Ureter (tissue), 1 donor: Measurements from ENCODE around the gene B4GALT3. TPM values are rescaled to one million over a fixed set of nuclear protein-coding genes. Genes with fewer than 3 reads are reported as not detected.

ENCODE experiments used
- DNase-seq: peaks from one replicate; pipeline ENCODE4 v3.0.0-alpha.2; 2020; ENCODE audit warnings: low spot score
- total RNA-seq: library from RNA; stranded (reverse); gene quantifications from one replicate; pipeline ENCODE4 v1.2.4, GENCODE V29; 2023
- donor health status: DM: yes; HTN: yes; CAD: no.

Gene B4GALT3
- total RNA-seq, 1 donor from 2014 or later = 26.6 TPM

DNA sequence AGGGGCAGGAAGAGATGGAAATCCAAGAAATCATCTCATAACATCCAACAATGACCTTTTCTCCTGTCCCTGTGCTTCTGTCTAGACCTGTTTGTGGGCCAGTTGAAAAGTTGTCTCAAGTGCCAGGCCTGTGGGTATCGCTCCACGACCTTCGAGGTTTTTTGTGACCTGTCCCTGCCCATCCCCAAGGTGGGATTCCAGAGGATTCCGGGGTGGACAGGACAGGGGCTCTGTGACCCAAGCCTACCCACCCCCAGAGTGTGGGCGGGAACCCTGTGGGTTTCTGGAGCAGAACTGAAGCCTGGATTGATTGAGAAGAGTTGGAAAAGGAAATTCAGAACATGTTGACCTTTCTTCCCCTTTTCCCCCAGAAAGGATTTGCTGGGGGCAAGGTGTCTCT is 13.5 kb downstream of the B4GALT3 start:
- no peak for DNase-seq

DNA sequence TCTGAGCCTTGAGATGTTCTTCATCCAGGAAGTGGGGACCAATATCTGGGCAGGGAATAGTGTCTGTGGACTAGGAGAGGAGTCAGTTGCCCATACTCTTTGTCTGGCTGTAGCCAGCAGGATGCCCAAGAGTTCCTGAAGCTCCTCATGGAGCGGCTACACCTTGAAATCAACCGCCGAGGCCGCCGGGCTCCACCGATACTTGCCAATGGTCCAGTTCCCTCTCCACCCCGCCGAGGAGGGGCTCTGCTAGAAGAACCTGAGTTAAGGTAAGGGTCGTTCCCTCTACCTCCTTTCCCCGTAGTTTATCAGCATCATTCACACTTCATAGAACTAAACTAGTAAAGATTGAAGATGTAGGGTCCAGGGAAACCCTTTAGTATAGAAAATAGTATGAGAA is 14.5 kb downstream of the B4GALT3 start:
- no peak for DNase-seq

DNA sequence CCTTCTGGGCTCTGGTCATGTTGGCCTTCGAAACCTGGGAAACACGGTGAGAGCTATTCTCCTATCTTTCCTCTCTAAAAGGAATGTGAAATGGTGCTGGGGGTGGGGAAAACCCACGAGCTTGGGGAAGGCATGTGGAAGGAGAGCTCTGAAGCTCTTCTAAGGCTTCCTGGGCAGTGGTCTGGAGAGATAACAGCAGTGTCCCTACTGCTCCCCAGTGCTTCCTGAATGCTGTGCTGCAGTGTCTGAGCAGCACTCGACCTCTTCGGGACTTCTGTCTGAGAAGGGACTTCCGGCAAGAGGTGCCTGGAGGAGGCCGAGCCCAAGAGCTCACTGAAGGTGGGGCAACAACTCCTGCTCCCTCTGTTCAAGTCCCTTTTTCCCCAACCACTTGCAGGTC is 15.3 kb downstream of the B4GALT3 start:
- DNase-seq = no peak

DNA sequence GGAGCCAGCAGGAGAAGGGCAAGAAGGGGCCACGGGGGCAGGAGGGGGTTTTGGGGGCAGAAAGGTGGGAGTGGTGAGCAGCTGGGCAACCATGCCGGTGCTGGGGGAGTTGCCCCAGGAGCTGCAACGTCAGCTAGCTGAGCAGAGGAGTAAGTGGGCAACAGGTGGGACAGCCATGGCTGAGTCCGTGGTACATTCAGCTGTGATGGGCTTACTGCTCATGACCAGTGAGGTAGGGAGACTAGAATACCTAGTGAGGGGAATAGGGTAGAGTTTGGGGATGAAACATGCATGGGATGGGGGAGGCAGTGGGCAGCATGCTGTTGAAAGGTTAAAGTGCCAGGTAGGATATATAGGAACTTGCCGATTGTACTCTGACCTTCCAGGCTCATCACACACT is 15.7 kb downstream of the B4GALT3 start:
- DNase-seq = no peak

DNA sequence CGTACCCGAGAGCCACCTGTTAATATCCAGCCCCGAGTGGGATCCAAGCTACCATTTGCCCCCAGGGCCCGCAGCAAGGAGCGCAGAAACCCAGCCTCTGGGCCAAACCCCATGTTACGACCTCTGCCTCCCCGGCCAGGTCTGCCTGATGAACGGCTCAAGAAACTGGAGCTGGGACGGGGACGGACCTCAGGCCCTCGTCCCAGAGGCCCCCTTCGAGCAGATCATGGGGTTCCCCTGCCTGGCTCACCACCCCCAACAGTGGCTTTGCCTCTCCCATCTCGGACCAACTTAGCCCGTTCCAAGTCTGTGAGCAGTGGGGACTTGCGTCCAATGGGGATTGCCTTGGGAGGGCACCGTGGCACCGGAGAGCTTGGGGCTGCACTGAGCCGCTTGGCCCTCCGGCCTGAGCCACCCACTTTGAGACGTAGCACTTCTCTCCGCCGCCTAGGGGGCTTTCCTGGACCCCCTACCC is 16.6 kb downstream of the B4GALT3 start:
- no peak for DNase-seq

DNA sequence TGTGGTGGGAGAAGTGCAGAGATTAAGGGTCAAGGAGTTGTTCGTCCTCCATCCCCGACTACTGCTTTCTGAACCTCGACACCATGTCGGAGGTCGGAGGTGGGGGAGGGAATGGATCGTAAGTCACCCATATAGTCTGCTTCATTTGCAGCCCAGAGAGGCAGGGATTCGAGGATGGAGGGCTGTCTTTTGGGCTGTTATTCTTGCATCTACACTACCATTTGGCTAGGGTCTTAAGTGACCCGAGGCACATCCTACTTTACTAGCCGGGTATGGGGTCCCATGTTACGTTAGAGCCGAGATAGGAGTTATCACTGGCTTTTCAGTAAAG is 17.4 kb downstream of the B4GALT3 start:
- DNase-seq = no peak

DNA sequence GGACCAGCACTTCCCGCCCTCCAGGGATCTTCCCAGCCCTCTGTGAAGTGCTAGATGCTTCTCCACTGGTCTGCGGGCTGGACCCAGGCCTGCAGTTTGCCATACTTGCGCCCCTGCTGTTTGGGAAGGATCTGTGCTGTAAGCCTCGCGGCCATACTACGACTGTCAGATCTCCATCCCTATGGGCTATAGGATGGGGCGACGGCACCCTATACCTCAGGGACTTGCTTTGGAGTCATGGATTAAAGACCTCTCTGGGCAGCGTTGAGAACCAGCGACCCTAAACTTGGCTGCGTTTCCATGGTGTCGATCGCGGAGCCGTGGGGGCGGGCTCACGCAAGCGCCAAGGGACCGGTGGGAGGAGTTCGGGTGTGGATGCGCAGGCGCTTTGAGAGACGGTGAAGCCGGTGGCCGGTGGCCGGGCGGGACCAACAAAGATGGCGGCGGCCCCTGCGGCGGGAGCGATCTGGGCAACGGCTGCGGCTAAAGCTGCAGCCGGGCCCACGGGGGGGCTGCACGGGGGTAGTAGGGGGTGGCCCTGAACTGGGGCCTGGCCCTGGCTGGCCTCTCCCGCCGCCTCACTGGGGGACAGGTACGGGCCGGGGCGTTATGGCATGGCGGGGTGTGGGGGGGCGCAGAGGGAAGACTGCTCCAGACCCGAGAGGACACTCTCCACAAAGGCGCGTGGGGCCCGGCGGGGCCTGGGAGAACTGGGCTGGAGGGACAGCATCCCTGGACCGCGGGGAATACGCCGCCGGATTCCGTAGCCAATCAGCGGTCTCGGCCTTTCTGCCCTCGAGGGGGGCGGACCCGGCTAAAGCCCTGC is 18.0 kb downstream of the B4GALT3 start, which contains the start of gene USP21:
Gene USP21 (plus strand): TSS at position 414 of the 826 bp plus-strand sequence. CDS start 1,141 bp downstream, outside the sequence.
- DNase-seq = peak; percentile 95

DNA sequence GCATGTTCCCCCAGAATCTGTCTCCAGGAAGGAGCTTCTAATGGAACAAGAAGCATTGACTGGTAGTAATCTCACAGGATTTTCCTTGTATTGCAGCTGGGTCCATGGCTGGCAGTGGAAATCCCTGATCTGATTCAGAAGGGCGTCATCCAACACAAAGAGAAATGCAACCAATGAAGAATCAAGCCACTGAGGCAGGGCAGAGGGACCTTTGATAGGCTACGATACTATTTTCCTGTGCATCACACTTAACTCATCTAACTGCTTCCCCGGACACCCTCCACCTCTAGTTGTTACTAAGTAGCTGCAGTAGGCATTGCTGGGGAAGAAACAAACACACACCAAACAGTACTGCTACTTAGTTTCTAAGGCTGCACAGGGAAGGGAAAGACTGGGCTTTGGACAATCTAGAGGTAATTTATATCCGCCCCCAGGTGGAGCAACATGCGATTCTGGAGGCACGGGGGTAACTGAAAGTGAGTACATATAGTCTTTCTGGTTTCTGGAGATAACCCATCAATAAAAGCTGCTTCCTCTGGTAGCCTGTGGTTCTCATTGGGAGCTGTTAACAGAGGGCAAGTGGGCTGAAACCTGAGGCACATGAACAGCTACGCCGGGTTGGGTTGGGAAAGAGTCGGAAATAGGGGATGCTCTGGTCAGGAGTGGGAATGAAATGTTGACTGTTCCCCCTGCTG is 18.8 kb downstream of the B4GALT3 start:
- DNase-seq = no peak

DNA sequence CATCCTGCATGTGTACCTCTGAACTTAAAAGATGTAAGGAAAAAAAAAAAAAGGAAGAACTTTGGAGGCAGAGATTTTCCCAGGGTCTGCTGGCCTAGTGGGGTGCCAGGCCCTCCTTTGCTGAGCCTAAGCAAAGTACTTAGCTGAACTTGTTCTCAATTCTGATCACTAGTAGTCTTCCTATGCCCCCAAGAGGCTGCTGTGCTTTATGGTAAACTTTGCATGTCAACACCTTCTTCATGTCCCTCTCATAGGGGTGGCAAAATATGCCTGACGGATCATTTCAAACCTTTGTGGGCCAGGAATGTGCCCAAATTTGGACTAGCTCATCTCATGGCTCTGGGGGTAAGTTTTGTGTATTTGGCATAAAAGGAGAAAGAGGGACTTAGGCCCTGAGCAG is 19.4 kb downstream of the B4GALT3 start:
- no peak for DNase-seq

DNA sequence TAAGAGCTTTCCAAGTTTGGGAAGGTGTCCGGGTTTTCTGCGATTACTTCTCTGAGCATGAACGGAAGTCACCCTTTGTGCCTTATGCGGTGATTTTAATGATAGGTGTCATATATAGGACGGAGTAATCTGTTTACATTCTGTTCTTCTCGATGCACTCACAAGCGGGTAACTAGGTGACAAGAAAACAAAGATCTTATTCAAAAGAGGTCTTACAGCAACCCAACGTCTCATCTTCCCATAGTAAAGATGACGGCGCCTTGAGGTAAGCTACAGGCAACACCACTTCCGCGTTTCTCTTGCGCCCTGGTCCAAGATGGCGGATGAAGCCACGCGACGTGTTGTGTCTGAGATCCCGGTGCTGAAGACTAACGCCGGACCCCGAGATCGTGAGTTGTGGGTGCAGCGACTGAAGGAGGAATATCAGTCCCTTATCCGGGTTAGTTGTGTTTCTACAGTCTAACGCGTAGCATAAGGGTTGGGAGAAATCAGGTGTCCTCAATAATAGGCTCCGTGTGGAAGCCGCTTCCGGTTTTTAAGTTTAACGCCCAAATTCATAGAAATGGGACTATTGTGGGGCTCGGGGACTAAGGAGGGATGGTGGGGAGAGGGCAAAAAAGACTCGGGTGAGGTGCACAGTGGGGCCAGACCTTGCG is 23.5 kb downstream of the B4GALT3 start, which contains the start of gene UFC1:
Gene UFC1 (plus strand): TSS at position 297 of the 656 bp plus-strand sequence. CDS start 20 bp downstream, at position 317.
- DNase-seq = peak; percentile 84

DNA sequence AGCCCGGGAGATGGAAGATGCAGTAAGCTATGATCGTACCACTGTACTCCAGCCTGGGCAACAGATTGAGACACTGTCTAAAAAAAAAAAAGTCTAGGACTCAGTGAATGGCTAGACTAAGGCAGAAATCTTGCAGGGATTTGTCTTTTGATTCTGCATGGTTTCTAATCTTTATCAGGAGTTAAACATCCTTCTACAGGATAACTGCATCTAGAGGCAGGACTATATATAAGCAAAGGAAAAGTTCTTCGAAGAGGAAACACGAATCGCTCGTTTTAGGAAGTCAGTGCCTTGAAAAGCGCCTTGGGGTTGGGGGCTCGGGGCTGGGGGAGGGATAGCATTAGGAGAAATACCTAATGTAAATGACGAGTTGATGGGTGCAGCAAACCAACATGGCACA is 24.1 kb downstream of the B4GALT3 start:
- no peak for DNase-seq

DNA sequence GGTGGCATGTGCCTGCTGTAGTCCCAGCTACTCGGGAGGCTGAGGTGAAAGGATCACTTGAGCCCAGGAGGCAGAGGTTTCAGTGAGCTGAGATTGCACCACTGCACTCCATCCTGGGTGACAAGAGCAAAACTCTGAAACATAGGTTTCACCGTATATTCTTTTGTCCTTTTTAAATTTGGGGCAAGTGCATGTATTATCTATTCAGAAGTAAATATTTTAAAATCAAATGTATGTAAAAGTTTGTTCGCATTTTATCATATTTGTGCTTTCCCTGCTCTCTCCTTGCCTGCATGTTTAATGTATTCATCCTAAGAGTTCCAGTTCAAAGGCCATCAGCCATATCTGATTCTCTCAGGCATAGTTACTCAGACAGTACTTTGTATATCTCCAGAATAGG is 31.5 kb downstream of the B4GALT3 start:
- no peak for DNase-seq

DNA sequence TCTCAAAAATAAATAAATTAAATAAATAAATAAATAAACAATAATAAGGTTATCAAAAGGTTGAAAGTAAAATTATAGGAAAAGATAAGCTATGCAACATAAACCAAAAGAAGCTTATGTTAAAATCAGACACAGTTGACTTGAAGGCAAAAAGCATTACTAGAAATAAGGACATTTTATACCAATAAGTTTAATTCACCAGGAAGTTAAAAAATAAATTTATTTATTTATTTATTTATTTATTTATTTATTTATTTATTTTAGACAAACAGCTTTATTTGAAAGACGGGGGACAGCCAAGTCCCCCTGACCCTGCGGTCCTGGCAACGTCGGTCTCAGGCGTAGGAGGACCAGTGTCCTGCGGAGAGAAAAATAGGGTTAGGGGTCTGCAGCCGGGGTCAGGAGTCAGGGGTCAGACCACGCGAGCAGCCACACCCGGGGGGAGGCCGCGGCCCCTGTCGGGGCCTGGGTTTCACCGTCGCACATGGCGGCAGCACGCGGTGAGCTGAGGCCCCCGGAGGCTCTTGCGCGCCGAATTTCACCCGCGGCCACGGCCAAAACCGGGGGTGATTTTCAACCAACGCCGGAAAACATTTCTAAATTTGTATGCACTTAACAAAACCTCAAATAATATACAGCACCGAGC is 36.4 kb downstream of the B4GALT3 start:
- no peak for DNase-seq

DNA sequence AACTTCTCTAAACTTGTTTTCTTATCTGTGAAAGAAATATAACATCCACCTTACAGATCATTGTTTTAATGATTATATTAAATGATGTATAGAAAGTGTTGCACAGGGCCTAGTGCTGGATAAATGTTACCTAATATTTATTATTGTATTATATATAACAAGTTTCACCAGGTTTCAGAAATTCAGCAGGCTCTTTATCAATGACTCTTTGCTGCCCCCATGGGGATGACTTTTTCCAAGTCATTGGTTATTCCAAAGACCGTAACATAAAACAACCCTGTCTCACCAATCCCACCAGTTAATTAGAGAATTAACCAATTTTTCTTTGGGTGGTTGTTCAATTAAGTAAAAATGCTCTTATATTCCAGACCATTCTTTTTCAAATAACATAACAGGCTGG is 37.5 kb downstream of the B4GALT3 start:
- no peak for DNase-seq

DNA sequence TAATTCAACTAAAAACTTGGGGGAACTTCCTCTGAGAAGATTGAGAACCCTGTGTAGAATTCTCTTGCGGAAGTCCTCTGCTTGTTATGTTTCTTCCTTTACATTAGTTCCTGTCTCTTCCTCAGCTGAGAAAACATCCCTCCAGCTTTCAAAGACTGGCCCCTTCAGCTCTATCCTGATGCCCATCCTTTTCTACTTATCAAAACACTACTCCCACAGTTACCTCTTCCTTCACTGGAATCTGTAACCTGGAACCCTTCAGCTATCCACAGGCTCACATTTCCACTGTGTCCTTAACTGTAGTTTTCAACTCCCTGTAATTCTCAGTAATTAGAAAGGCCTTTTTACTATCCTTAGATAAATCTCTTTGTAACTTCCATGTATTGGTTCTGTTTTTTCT is 38.9 kb downstream of the B4GALT3 start:
- DNase-seq = no peak

DNA sequence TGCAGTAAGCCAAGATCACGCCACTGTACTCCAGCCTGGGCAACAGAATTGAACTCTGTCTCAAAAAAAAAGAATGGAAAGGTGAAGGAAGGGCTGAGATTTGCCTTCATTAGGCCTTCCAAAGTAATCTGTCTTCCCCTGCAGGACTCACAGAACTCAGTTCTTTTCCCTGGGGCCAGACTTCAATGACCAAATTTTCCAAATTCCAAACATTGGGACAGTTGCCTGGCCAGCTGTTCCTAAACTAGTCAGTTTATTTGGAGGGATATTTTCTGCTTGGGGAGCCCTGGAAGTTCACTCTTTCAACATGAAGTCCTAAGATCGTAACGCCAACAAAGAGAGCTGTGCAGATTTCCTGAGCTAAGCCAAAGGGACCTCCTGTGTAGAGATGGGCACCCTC is 39.4 kb downstream of the B4GALT3 start:
- DNase-seq = no peak

DNA sequence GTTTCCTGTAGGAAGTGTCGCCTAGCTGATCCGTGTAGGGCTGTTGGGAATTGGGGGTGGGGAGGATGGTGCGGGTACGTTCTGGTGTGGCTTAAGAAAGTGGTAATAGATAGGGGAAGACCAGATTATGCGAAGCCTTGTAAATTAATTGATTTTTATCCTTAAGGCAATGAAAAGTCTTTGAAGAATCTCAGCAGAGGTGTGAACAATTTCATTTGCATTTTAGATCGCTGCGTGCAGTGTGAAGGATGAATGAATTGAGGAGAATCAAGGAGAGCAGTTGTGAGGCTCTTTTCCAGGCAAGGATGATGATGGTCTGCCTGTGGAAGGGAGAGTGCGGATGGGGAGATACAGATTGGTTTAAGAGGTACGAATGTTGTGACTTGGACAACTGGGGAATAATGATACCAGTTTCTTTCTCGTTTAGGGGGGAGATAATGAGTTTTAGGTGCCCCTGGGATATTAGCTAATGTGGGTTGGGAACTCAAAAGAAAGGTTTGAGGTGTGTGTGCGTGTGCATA is 44.0 kb downstream of the B4GALT3 start:
- DNase-seq = no peak

DNA sequence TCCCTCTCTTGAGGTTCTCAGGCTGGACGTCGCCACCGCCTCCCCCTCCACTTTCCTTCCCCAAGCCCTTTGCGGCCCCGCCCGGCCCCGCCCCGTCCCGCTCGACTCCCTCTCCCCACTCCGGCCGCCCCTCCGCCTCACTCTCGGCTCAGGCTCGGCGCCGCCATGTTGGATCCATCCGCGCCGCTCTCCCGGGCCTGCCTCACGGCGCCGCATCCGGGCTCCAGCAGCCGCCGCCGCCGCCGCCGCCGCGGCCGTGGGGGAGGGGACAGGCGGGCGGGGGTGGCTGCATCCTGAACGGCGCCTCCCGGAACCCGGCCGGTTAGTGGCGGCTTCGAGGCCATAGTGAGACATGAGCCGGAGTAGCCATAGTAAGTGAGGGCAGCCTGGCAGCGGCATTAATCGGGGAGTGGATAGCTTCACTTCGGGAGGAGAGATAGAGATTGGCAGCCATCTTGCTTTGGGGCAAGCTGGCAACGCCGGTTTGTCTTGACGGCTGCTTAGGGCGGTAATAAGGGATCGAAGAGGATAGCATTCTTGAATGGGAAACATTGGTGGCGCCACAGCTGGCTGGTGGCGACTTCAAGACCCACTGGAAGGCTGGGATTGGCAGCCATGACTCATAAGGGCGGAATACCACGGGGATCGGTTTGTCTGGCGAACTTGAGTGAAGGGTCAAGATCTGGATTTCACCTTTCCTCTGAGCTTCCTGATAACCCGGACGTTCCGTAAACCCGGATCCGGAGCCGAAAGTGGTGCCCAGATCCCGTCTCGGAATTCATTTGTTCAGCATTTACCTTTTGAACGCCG is 44.7 kb downstream of the B4GALT3 start, which contains the start of gene DEDD:
Gene DEDD (minus strand): TSS at position 258 of the 810 bp plus-strand sequence. CDS start 8,205 bp downstream, outside the sequence.
- peak; percentile 95 for DNase-seq

DNA sequence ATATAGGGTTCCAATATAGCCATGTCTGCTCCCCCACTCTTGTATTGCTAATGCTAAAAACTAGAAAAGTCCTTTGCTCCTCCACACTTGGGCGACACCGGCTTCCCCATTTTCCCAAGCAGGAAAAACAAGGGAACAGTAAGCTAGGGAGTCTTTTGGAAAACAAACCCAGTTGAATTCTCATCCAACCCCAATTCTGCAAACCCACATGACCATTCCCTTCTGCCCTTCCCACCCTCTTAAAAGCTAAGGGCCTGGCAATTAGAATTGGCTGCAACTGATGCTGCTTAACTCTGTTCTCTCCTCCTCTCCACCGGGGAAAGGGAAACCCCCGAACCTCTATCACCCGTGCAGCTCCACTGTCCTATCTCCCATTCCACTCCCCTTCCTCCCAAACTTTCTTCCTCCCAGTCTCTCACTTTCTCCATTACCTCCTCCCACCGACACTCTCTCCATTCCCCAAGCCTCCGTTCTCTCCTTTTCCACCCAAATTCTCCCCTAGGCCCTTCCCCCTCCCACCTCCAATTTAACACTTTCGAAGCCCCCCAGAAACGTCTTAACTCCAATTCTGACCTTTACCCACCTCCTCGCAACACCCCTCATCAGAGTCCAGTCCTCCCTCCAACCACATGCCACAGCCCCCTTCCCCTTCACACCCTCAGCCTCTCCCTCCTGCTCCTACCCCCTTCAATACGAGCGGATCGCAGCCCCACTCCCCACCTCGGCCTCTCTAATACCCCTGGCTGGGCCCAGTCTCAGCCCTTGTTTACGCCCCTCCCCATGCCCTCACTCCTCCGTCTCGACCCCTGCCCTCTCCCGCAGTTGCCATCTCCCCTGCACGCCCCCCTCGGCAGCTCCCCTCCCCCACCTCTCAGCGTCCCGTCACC is 45.5 kb downstream of the B4GALT3 start:
- no peak for DNase-seq

DNA sequence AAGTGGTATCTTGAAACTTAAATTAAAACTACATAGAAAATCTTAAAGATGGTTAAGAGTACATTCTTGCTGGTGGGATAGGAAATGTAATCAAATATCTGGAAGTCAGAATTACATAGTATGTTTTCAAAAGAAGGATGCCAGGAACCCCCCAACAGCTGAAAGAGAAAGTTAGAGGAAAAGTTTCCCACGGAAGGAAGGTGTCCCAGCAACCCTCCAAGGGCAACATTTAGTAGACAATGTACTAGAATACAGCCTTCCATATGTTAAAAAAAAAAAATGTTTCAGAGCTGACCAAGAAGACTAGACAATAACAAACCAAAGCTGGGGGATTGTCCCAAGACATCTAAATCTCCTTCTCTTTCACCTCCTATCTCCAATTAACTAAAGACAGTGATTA is 47.0 kb downstream of the B4GALT3 start:
- no peak for DNase-seq
